Esophagus (tissue), 2 donors: ENCODE results near the gene CALD1. TPM values are rescaled to one million over a fixed set of nuclear protein-coding genes. Genes with fewer than 3 reads are reported as not detected.

ENCODE experiments used
- H3K27ac ChIP-seq, 2 donors: one replicate each; pipeline ENCODE4 v1.5.1; 2013; ENCODE audit warnings: low read depth in 2 of 2, mild to moderate bottlenecking in 2 of 2, inconsistent platforms in 1 of 2, low read length in 1 of 2, moderate library complexity in 1 of 2
- H3K27me3 ChIP-seq, 2 donors: one replicate each; pipeline ENCODE4 v1.6.1; 2013; ENCODE audit warnings: low read length in 2 of 2, control low read depth in 1 of 2, mild to moderate bottlenecking in 1 of 2; ENCODE audit not compliant: insufficient read depth in 2 of 2, control insufficient read depth in 1 of 2
- H3K36me3 ChIP-seq, 2 donors: one replicate each; pipeline ENCODE4 v1.6.1; 2013; ENCODE audit warnings: low read length in 1 of 2; ENCODE audit not compliant: control insufficient read depth in 2 of 2, insufficient read depth in 2 of 2
- H3K4me1 ChIP-seq, 2 donors: one replicate each; pipeline ENCODE4 v1.6.1; 2013; ENCODE audit warnings: low read length in 1 of 2; ENCODE audit not compliant: control insufficient read depth in 2 of 2, insufficient read depth in 2 of 2
- H3K4me3 ChIP-seq, 2 donors: one replicate each; pipeline ENCODE4 v1.5.1; 2013; ENCODE audit warnings: low read length in 2 of 2, mild to moderate bottlenecking in 2 of 2, low read depth in 1 of 2, moderate library complexity in 1 of 2
- H3K9me3 ChIP-seq, 2 donors: one replicate each; pipeline ENCODE4 v1.6.1; 2013; ENCODE audit warnings: mild to moderate bottlenecking in 2 of 2, low read depth in 1 of 2, low read length in 1 of 2, moderate library complexity in 1 of 2; ENCODE audit not compliant: control insufficient read depth in 2 of 2, insufficient read depth in 1 of 2
- WGBS, 2 donors: extraction: QIAGEN DNeasy Blood & Tissue Kit; methylation state at CpG; one replicate each; pipeline ENCODE4 v1.1.7; 2013; 5-methylcytosine and 5-hydroxymethylcytosine counted together
- polyA plus RNA-seq, 2 donors: library from polyadenylated mRNA; stranded (reverse); fragments of 200-250 nt; gene quantifications; one replicate each; pipeline ENCODE4 v1.2.3, GENCODE V29; 2013
- donor health status: healthy with polysubstance abuse.
- donor health status: Bipolar disorder and iron deficiency.

The CALD1 gene
- polyA plus RNA-seq, 2 donors, result 93.4 to 128 TPM

- no peak overlapping the region for H3K27ac ChIP-seq
- H3K36me3 ChIP-seq, result no peaks in the 10 kb centered on the region
- H3K27me3 ChIP-seq, result no peaks in the 10 kb centered on the region
- H3K4me3 ChIP-seq, result no peak overlapping the region
- 82 to 86% methylated on average over 9 of the region's 9 CpGs for WGBS, 2 donors
- H3K9me3 ChIP-seq, result no peaks in the 10 kb centered on the region
- no peaks in the 10 kb centered on the region for H3K4me1 ChIP-seq
These were observed 39.3 kb downstream of the CALD1 start for GRCh38 chr7:134818613-134819345.

GRCh38 chr7:134819401-134819800 is 40.0 kb downstream of the CALD1 start:
- WGBS, 2 donors, result 87 to 94% methylated on average over 4 of the region's 4 CpGs
- H3K27me3 ChIP-seq, result no peaks in the 10 kb centered on the region
- H3K9me3 ChIP-seq, result no peaks in the 10 kb centered on the region
- no peaks in the 10 kb centered on the region for H3K36me3 ChIP-seq
- no peak overlapping the region for H3K27ac ChIP-seq
- no peak overlapping the region for H3K4me3 ChIP-seq
- no peaks in the 10 kb centered on the region for H3K4me1 ChIP-seq

- H3K4me1 ChIP-seq, result no peaks in the 10 kb centered on the region
- no peaks in the 10 kb centered on the region for H3K9me3 ChIP-seq
- no peak overlapping the region for H3K4me3 ChIP-seq
- no peak overlapping the region for H3K27ac ChIP-seq
- 77 to 79% methylated on average over 2 of the region's 2 CpGs for whole genome bisulfite sequencing, 2 donors
- no peaks in the 10 kb centered on the region for H3K36me3 ChIP-seq
- no peaks in the 10 kb centered on the region for H3K27me3 ChIP-seq
These were observed 40.9 kb downstream of the CALD1 start for GRCh38 chr7:134820295-134820694.

- Histone ChIP-seq H3K4me1 (no peaks in the 10 kb centered on the region), H3K27ac (no peak overlapping the region), H3K36me3 (no peaks in the 10 kb centered on the region), H3K4me3 (no peak overlapping the region), H3K9me3 (no peaks in the 10 kb centered on the region), H3K27me3 (no peaks in the 10 kb centered on the region)
- WGBS, 2 donors, result 79 to 86% methylated on average over 3 of the region's 3 CpGs
These were observed 41.3 kb downstream of the CALD1 start for GRCh38 chr7:134820778-134821177.

GRCh38 chr7:134823400-134823799 is 44.0 kb downstream of the CALD1 start:
- H3K4me3 ChIP-seq, result no peak overlapping the region
- H3K27me3 ChIP-seq, result no peaks in the 10 kb centered on the region
- H3K4me1 ChIP-seq, result no peaks in the 10 kb centered on the region
- no peak overlapping the region for H3K27ac ChIP-seq
- no peaks in the 10 kb centered on the region for H3K9me3 ChIP-seq
- WGBS, 2 donors, result 84 to 87% methylated on average over 1 of the region's 1 CpG
- no peaks in the 10 kb centered on the region for H3K36me3 ChIP-seq

DNA sequence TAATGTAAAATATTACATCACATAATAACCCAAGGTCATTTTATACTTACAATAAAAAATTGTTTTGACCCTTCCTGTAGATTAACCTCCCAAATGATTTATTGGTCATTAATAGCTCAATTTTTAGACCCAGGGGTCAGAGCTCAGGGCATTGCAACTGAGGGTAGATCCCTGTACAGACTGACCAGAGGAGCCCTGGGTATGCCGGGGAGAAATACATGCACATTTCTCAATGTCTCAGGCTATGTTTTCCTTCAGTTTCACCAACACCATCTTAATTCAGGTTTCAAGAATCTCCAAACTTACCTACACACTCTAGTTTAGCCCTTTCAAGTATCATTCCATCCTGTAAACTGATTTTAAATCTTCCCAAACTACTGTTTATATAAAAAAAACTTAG is 46.2 kb downstream of the CALD1 start:
- H3K27me3 ChIP-seq, result no peaks in the 10 kb centered on the region
- H3K9me3 ChIP-seq, result no peaks in the 10 kb centered on the region
- H3K4me1 ChIP-seq, result no peaks in the 10 kb centered on the region
- 91 to 92% methylated on average over 1 of the region's 1 CpG for WGBS, 2 donors
- no peaks in the 10 kb centered on the region for H3K36me3 ChIP-seq
- no peak overlapping the region for H3K27ac ChIP-seq
- no peak overlapping the region for H3K4me3 ChIP-seq

DNA sequence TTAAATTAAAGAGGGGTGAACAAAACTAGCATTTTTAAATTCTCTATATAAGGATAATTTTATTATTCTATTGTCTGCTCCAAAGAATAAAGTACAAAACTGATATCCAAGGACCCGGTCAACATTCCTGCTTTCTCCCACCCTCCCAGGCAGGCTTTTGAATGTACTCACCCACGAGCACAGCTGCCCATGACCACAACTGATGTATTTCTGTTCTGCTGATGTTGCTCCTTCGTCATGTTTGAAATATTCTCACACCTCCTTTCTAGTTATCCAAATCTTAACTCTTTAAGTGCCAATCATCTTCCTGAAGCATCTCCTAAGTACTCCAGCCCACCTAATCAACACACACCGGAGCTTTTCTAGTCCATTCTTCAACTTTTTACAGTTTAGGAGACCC is 46.7 kb downstream of the CALD1 start:
- no peaks in the 10 kb centered on the region for H3K4me1 ChIP-seq
- H3K4me3 ChIP-seq, result no peak overlapping the region
- peak overlapping the region; percentile 8 to 10 for H3K27ac ChIP-seq
- H3K27me3 ChIP-seq, result no peaks in the 10 kb centered on the region
- 65 to 67% methylated on average over 4 of the region's 4 CpGs for WGBS, 2 donors
- H3K9me3 ChIP-seq, result no peaks in the 10 kb centered on the region
- no peaks in the 10 kb centered on the region for H3K36me3 ChIP-seq

DNA sequence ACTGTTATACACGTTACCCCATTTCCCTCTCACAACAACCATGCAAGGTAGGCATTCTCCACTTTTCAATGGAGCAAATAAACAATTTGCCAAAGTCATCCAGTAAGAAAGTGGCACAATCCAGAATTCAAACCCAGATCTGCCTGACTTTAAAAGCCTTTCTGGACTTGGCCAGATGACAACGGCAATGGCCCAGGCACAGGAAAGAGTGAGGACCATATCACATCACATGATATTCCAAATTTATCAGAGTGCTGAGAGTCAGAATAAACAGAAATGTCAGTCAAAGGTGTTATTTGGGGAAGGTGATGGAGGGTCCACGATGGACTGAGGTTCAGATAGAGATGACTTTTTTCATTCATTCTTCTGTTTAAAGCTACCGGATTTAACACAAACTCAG is 48.0 kb downstream of the CALD1 start:
- WGBS, 2 donors, result 83 to 90% methylated on average over 4 of the region's 4 CpGs
- Histone ChIP-seq H3K4me3 (no peak overlapping the region), H3K4me1 (no peaks in the 10 kb centered on the region), H3K27me3 (no peaks in the 10 kb centered on the region), H3K27ac (peak overlapping the region; percentile 24 to 48), H3K36me3 (no peaks in the 10 kb centered on the region), H3K9me3 (no peaks in the 10 kb centered on the region)

DNA sequence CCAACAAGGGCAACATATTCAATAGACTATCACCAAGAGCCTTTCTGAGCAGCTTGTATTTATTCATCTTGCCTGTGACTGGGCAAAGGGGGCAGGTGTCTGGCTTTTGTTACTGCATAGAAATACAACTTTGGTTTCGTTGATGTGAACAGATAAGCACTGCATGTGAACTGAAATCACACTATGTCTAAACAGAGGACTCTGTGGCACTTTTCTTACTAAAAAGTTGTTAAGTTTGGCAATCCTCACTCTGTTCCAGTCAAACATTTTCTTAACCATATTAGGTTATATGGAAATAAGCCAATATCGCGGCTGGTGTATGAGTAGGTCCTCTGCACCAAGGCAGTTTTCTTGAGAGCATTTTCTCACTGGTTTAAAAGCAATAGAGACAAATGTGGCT is 48.5 kb downstream of the CALD1 start:
- WGBS, 2 donors, result 63% methylated on average over 3 of the region's 3 CpGs
- Histone ChIP-seq H3K4me3 (no peak overlapping the region), H3K4me1 (no peaks in the 10 kb centered on the region), H3K27ac (peak overlapping the region in 1 of 2 donors; percentile 48), H3K27me3 (no peaks in the 10 kb centered on the region), H3K36me3 (no peaks in the 10 kb centered on the region), H3K9me3 (no peaks in the 10 kb centered on the region)

- no peaks in the 10 kb centered on the region for H3K36me3 ChIP-seq
- no peaks in the 10 kb centered on the region for H3K9me3 ChIP-seq
- 67 to 76% methylated on average over 2 of the region's 2 CpGs for WGBS, 2 donors
- no peak overlapping the region for H3K27ac ChIP-seq
- H3K27me3 ChIP-seq, result no peaks in the 10 kb centered on the region
- no peaks in the 10 kb centered on the region for H3K4me1 ChIP-seq
- H3K4me3 ChIP-seq, result no peak overlapping the region
These were observed 48.9 kb downstream of the CALD1 start for GRCh38 chr7:134828361-134828760.
